HEK293 (cell line): ENCODE measurements around the gene KCNMA1.

Experiments used
- GLIS1 ChIP-seq: fragments of 450-650 bp; formaldehyde crosslinking; IDR thresholded peaks from 2 replicates; pipeline ENCODE4 v1.5.1; 2016; ENCODE audit warnings: missing biosample characterization, missing genetic modification characterization
- SETDB1 ChIP-seq: IDR thresholded peaks from one replicate; pipeline ENCODE4 v1.6.1; 2017; ENCODE audit warnings: mild to moderate bottlenecking, low read length, moderate library complexity, mixed read lengths; ENCODE audit not compliant: insufficient read length
- YY1 ChIP-seq: fragments of 450-650 bp; formaldehyde crosslinking; IDR thresholded peaks from 2 replicates; pipeline ENCODE4 v1.5.1; 2018; ENCODE audit warnings: missing biosample characterization, missing genetic modification characterization
- ZFP41 ChIP-seq: fragments of 450-650 bp; formaldehyde crosslinking; IDR thresholded peaks from 2 replicates; pipeline ENCODE4 v1.5.1; 2016; ENCODE audit warnings: missing biosample characterization, missing genetic modification characterization, borderline replicate concordance
- ZNF114 ChIP-seq: fragments of 450-650 bp; formaldehyde crosslinking; IDR thresholded peaks from 2 replicates; pipeline ENCODE4 v1.5.0; 2017; ENCODE audit warnings: missing biosample characterization, missing genetic modification characterization
- ZNF221 ChIP-seq: fragments of 450-650 bp; formaldehyde crosslinking; IDR thresholded peaks from 2 replicates; pipeline ENCODE4 v1.5.1; 2017; ENCODE audit warnings: missing biosample characterization, missing genetic modification characterization, borderline replicate concordance
- ZNF324 ChIP-seq: fragments of 450-650 bp; formaldehyde crosslinking; IDR thresholded peaks from 2 replicates; pipeline ENCODE4 v1.5.1; 2016; ENCODE audit warnings: missing biosample characterization, missing genetic modification characterization
- ZNF48 ChIP-seq: fragments of 450-650 bp; formaldehyde crosslinking; IDR thresholded peaks from 2 replicates; pipeline ENCODE4 v1.5.1; 2016; ENCODE audit warnings: missing biosample characterization, missing genetic modification characterization
- ZNF658 ChIP-seq: fragments of 450-650 bp; formaldehyde crosslinking; IDR thresholded peaks from 2 replicates; pipeline ENCODE4; 2016; ENCODE audit warnings: missing biosample characterization, missing genetic modification characterization
- ZNF76 ChIP-seq: fragments of 450-650 bp; formaldehyde crosslinking; IDR thresholded peaks from 2 replicates; pipeline ENCODE4; 2016; ENCODE audit warnings: low read depth, missing biosample characterization, missing genetic modification characterization, borderline replicate concordance
- TF ChIP-seq, protein P1 (sequence below): IDR thresholded peaks from 2 replicates; pipeline ENCODE4 v1.6.1; 2011; ENCODE audit warnings: mild to moderate bottlenecking, low read depth, low read length, borderline replicate concordance
- TF ChIP-seq, protein P2 (sequence below): fragments of 450-650 bp; formaldehyde crosslinking; IDR thresholded peaks from 2 replicates; pipeline ENCODE4 v1.5.1; 2016; ENCODE audit warnings: missing biosample characterization, missing genetic modification characterization
- TF ChIP-seq, protein P3 (sequence below): fragments of 450-650 bp; formaldehyde crosslinking; IDR thresholded peaks from 2 replicates; pipeline ENCODE4 v1.5.1; 2016; ENCODE audit warnings: missing biosample characterization, missing genetic modification characterization

DNA sequence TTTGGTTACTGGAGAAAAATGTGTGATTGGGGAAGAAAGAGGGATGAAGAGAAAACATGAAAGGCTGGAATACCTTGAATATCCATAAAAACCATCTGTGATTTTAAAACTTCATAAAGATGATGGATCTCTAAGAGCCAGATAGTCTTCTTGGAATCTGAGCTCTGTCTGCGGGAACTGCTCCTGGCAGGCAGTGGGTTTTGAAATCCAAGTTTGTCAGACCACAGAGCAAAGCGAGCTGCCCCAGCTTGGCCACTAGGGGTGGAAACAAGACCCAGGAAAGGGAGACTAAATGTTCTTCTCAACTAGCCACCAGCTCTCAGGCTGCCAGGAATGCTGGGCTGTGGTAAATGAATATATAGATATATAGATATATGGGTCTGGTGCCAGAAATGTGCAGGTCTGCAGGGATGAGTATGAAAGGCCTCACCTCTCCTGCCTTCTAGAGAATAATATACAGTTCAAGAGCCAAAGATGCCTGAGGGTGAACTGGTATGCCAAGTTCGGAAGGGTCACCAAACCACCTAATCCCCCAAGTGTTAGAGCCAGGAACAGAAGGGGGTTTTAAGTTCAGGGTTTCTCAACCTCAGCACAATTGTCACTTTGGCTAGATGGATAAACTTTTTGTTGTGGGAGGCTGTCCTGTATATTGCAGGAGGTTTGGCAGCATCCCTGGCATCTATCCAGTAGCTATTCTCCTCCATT lies 208.8 kb downstream of the KCNMA1 start:
- TF ChIP-seq, protein P1, sequence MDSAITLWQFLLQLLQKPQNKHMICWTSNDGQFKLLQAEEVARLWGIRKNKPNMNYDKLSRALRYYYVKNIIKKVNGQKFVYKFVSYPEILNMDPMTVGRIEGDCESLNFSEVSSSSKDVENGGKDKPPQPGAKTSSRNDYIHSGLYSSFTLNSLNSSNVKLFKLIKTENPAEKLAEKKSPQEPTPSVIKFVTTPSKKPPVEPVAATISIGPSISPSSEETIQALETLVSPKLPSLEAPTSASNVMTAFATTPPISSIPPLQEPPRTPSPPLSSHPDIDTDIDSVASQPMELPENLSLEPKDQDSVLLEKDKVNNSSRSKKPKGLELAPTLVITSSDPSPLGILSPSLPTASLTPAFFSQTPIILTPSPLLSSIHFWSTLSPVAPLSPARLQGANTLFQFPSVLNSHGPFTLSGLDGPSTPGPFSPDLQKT, result no peak
- TF ChIP-seq, protein P2, sequence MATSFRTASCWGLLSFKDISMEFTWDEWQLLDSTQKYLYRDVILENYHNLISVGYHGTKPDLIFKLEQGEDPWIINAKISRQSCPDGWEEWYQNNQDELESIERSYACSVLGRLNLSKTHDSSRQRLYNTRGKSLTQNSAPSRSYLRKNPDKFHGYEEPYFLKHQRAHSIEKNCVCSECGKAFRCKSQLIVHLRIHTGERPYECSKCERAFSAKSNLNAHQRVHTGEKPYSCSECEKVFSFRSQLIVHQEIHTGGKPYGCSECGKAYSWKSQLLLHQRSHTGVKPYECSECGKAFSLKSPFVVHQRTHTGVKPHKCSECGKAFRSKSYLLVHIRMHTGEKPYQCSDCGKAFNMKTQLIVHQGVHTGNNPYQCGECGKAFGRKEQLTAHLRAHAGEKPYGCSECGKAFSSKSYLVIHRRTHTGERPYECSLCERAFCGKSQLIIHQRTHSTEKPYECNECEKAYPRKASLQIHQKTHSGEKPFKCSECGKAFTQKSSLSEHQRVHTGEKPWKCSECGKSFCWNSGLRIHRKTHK (tag by site-specific recombination), result no peak
- TF ChIP-seq SETDB1, result no peak
- no peak for TF ChIP-seq ZNF114 (tag by site-specific recombination)
- TF ChIP-seq GLIS1, result no peak
- TF ChIP-seq ZNF221 (tag by site-specific recombination), result no peak
- no peak for TF ChIP-seq ZNF324 (tag by site-specific recombination)
- TF ChIP-seq ZNF658 (tag by site-specific recombination), result no peak
- TF ChIP-seq ZNF76 (tag by site-specific recombination), result no peak
- TF ChIP-seq, protein P3, sequence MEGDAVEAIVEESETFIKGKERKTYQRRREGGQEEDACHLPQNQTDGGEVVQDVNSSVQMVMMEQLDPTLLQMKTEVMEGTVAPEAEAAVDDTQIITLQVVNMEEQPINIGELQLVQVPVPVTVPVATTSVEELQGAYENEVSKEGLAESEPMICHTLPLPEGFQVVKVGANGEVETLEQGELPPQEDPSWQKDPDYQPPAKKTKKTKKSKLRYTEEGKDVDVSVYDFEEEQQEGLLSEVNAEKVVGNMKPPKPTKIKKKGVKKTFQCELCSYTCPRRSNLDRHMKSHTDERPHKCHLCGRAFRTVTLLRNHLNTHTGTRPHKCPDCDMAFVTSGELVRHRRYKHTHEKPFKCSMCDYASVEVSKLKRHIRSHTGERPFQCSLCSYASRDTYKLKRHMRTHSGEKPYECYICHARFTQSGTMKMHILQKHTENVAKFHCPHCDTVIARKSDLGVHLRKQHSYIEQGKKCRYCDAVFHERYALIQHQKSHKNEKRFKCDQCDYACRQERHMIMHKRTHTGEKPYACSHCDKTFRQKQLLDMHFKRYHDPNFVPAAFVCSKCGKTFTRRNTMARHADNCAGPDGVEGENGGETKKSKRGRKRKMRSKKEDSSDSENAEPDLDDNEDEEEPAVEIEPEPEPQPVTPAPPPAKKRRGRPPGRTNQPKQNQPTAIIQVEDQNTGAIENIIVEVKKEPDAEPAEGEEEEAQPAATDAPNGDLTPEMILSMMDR (tag by site-specific recombination), result no peak
- TF ChIP-seq ZFP41 (tag by site-specific recombination), result no peak
- no peak for TF ChIP-seq YY1 (tag by site-specific recombination)
- TF ChIP-seq ZNF48 (tag by site-specific recombination), result no peak
